ENCODE data around the gene LAP3. TPM values are rescaled to one million over a fixed set of nuclear protein-coding genes. Genes with fewer than 3 reads are reported as not detected.

The LAP3 gene
- total and polyA plus RNA-seq, 7 experiments from 2014 or later: 25.2 to 142 (median 49.6) TPM

- ChIA-PET POLR2A (interaction anchor here (0.5 to 0.6 kb wide), 2 partner anchors 28 to 39 kb away, joined by 3 read pairs; no protein-coding TSS in a partner anchor), CTCF (no interaction called here)
- Mint-ChIP-seq H3K9me3 (peaks cover 0 to 5% (median 0%) of the 10 kb centered on the region in 11 donors), H3K27me3 (no peaks in the 10 kb centered on the region), H3K4me3 (peak overlapping the region in 9 of 10 donors; percentile 14 to 80 (median 65)), H3K27ac (peak overlapping the region in 8 of 9 donors; percentile 20 to 80 (median 56)), H3K4me1 (peaks cover 27 to 63% (median 48%) of the 10 kb centered on the region in 7 donors), H3K36me3 (peaks cover 5 to 47% (median 31%) of the 10 kb centered on the region in 5 donors)
- H3K9me3 ChIP-seq (ENCODE audit: control insufficient read depth in 2 of 3, low read length in 3 of 3): no peaks in the 10 kb centered on the region
- peaks cover 19 to 31% of the 10 kb centered on the region in 2 donors for H3K4me1 ChIP-seq (ENCODE audit: control insufficient read depth in 2 of 2, insufficient read depth in 2 of 2, low read length in 2 of 2)
- peaks cover 11 to 67% (median 15%) of the 10 kb centered on the region in 3 experiments for H3K36me3 ChIP-seq (ENCODE audit: control insufficient read depth in 2 of 3, insufficient read depth in 3 of 3, low read length in 3 of 3)
- DNase-seq (no peak), ATAC-seq (no peak)
- no peak overlapping the region for H3K27ac ChIP-seq (ENCODE audit: low read depth, low read length)
- H3K27me3 ChIP-seq (ENCODE audit: control insufficient read depth in 2 of 2, insufficient read depth in 2 of 2, low read length in 2 of 2): no peaks in the 10 kb centered on the region
- no peak overlapping the region for H3K4me3 ChIP-seq (ENCODE audit: low read length)
- intact Hi-C loops (cut with micrococcal nuclease): loop anchor here in 1 of 2 donors (10.0 kb wide), 1 partner anchor 1394 kb away; the partner anchor contains the start of gene TAPT1
These were observed 41.9 kb downstream of the LAP3 start for GRCh38 chr4:17618926-17619325.

GRCh38 chr4:17619416-17620105, 42.6 kb downstream of the LAP3 start:
- no peak overlapping the region for H3K27ac ChIP-seq (ENCODE audit: low read depth, low read length)

DNA sequence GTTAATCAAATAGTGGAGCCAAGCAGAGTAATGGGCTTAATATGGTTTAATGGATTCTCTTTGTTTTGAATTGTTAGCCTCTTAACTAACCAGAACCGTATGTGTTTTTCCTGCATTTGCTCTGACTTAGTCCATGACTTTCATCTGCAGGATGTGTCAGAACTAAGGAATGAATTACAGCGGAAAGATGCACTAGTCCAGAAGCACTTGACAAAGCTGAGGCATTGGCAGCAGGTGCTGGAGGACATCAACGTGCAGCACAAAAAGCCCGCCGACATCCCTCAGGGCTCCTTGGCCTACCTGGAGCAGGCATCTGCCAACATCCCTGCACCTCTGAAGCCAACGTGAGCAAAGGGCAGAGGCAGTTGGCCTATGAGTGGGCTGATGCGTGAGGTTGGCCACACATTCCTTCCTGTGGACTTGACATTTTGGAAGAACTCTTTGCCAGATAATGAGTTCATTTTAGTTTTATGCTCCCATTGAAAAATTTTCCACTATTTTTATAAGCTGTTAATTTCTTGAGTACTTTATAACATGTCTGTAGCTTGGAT, 46.5 kb downstream of the LAP3 start:
- Histone ChIP-seq H3K27me3 (ENCODE audit: control insufficient read depth in 2 of 2, insufficient read depth in 2 of 2, low read length in 2 of 2) (no peaks in the 10 kb centered on the region), H3K36me3 (ENCODE audit: control insufficient read depth in 2 of 3, insufficient read depth in 3 of 3, low read length in 3 of 3) (peaks cover 27 to 92% (median 41%) of the 10 kb centered on the region in 3 experiments), H3K4me3 (ENCODE audit: low read length) (no peak overlapping the region), H3K4me1 (ENCODE audit: control insufficient read depth in 2 of 2, insufficient read depth in 2 of 2, low read length in 2 of 2) (peaks cover 0 to 7% of the 10 kb centered on the region in 2 donors), H3K9me3 (ENCODE audit: control insufficient read depth in 2 of 3, low read length in 3 of 3) (no peaks in the 10 kb centered on the region), H3K27ac (ENCODE audit: low read depth, low read length) (no peak overlapping the region)
- intact Hi-C loops (cut with micrococcal nuclease): no loop called here
- CTCF ChIA-PET: interaction anchor here (0.7 kb wide), 1 partner anchor 38 kb away, joined by 3 read pairs; no protein-coding TSS in a partner anchor
- Mint-ChIP-seq H3K27me3 (no peaks in the 10 kb centered on the region), H3K9me3 (no peaks in the 10 kb centered on the region), H3K27ac (no peak overlapping the region), H3K36me3 (peaks cover 19 to 65% (median 50%) of the 10 kb centered on the region in 5 donors), H3K4me3 (no peak overlapping the region), H3K4me1 (peaks cover 13 to 43% (median 34%) of the 10 kb centered on the region in 7 donors)
- POLR2A ChIA-PET: interaction anchor here (0.7 kb wide), 1 partner anchor 136 kb away, joined by 6 read pairs; no protein-coding TSS in a partner anchor
- ATAC-seq (no peak), DNase-seq (no peak)

More at GRCh38 chr4:17619416-17620105, 42.6 kb downstream of the LAP3 start:
- no peak overlapping the region for H3K4me3 ChIP-seq (ENCODE audit: low read length)
- DNase-seq (no peak), ATAC-seq (no peak)
- H3K4me1 Mint-ChIP-seq: peaks cover 33 to 63% (median 48%) of the 10 kb centered on the region in 7 donors
- intact Hi-C loops (cut with micrococcal nuclease): loop anchor here in 1 of 2 donors (10.0 kb wide), 1 partner anchor 1395 kb away; the partner anchor contains the start of gene TAPT1
- no peaks in the 10 kb centered on the region for H3K27me3 ChIP-seq (ENCODE audit: control insufficient read depth in 2 of 2, insufficient read depth in 2 of 2, low read length in 2 of 2)
- H3K4me1 ChIP-seq (ENCODE audit: control insufficient read depth in 2 of 2, insufficient read depth in 2 of 2, low read length in 2 of 2): peaks cover 19 to 31% of the 10 kb centered on the region in 2 donors
- peaks cover 0 to 5% (median 0%) of the 10 kb centered on the region in 11 donors for H3K9me3 Mint-ChIP-seq
- no peaks in the 10 kb centered on the region for H3K27me3 Mint-ChIP-seq
- POLR2A ChIA-PET: no interaction called here
- peaks cover 11 to 54% (median 35%) of the 10 kb centered on the region in 5 donors for H3K36me3 Mint-ChIP-seq
- H3K4me3 Mint-ChIP-seq: peak overlapping the region in 5 of 10 donors; percentile 52 to 80 (median 67)
- H3K36me3 ChIP-seq (ENCODE audit: control insufficient read depth in 2 of 3, insufficient read depth in 3 of 3, low read length in 3 of 3): peaks cover 17 to 72% (median 19%) of the 10 kb centered on the region in 3 experiments
- H3K9me3 ChIP-seq (ENCODE audit: control insufficient read depth in 2 of 3, low read length in 3 of 3): no peaks in the 10 kb centered on the region
- CTCF ChIA-PET: no interaction called here
- H3K27ac Mint-ChIP-seq: peak overlapping the region in 7 of 9 donors; percentile 29 to 80 (median 46)

GRCh38 chr4:17624821-17625220, 47.8 kb downstream of the LAP3 start:
- H3K27me3 Mint-ChIP-seq: no peaks in the 10 kb centered on the region
- H3K36me3 Mint-ChIP-seq: peaks cover 19 to 67% (median 41%) of the 10 kb centered on the region in 5 donors

DNA sequence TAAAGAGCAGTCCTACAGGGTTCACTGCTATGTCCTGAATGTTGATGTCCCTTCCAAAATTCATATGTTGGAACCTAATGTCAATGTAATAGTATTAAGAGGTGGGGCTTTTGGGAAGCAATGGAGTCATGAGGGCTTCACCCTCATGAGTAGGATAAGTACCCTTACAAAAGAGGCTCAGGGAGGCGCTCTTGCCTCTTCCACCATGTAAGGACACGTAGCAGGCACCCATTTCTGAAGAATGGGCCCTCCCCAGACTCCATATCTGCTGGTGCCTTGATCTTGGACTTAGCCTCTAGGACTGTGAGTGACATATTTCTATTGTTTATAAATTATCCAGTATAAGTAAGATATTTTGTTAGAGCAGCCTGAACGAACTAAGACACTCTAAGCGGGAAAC, 53.2 kb downstream of the LAP3 start:
- no peak for ATAC-seq
- no peak overlapping the region for H3K4me3 Mint-ChIP-seq
- H3K27ac ChIP-seq (ENCODE audit: low read depth, low read length): no peak overlapping the region
- H3K4me3 ChIP-seq (ENCODE audit: low read length): no peak overlapping the region
- ChIA-PET CTCF (no interaction called here), POLR2A (no interaction called here)
- H3K36me3 Mint-ChIP-seq: peaks cover 8 to 62% (median 29%) of the 10 kb centered on the region in 5 donors
- H3K27ac Mint-ChIP-seq: peak overlapping the region in 1 of 9 donors; percentile 31
- intact Hi-C loops (cut with micrococcal nuclease): no loop called here
- no peaks in the 10 kb centered on the region for H3K9me3 Mint-ChIP-seq
- peaks cover 5 to 24% (median 12%) of the 10 kb centered on the region in 7 donors for H3K4me1 Mint-ChIP-seq
- no peaks in the 10 kb centered on the region for H3K27me3 Mint-ChIP-seq
- H3K36me3 ChIP-seq (ENCODE audit: control insufficient read depth in 2 of 3, insufficient read depth in 3 of 3, low read length in 3 of 3): peaks cover 2 to 84% (median 32%) of the 10 kb centered on the region in 3 experiments
- DNase-seq: no peak
- no peaks in the 10 kb centered on the region for H3K27me3 ChIP-seq (ENCODE audit: control insufficient read depth in 2 of 2, insufficient read depth in 2 of 2, low read length in 2 of 2)
- no peaks in the 10 kb centered on the region for H3K4me1 ChIP-seq (ENCODE audit: control insufficient read depth in 2 of 2, insufficient read depth in 2 of 2, low read length in 2 of 2)
- no peaks in the 10 kb centered on the region for H3K9me3 ChIP-seq (ENCODE audit: control insufficient read depth in 2 of 3, low read length in 3 of 3)

More at GRCh38 chr4:17624821-17625220, 47.8 kb downstream of the LAP3 start:
- no peak for DNase-seq
- no peaks in the 10 kb centered on the region for H3K9me3 Mint-ChIP-seq
- Histone ChIP-seq H3K4me3 (ENCODE audit: low read length) (no peak overlapping the region), H3K4me1 (ENCODE audit: control insufficient read depth in 2 of 2, insufficient read depth in 2 of 2, low read length in 2 of 2) (no peaks in the 10 kb centered on the region), H3K9me3 (ENCODE audit: control insufficient read depth in 2 of 3, low read length in 3 of 3) (no peaks in the 10 kb centered on the region), H3K27ac (ENCODE audit: low read depth, low read length) (no peak overlapping the region), H3K36me3 (ENCODE audit: control insufficient read depth in 2 of 3, insufficient read depth in 3 of 3, low read length in 3 of 3) (peaks cover 27 to 94% (median 49%) of the 10 kb centered on the region in 3 experiments), H3K27me3 (ENCODE audit: control insufficient read depth in 2 of 2, insufficient read depth in 2 of 2, low read length in 2 of 2) (no peaks in the 10 kb centered on the region)
- peak overlapping the region in 2 of 9 donors; percentile 1 to 61 for H3K27ac Mint-ChIP-seq
- POLR2A ChIA-PET: no interaction called here
- intact Hi-C loops (cut with micrococcal nuclease): no loop called here
- H3K4me1 Mint-ChIP-seq: peaks cover 4 to 39% (median 28%) of the 10 kb centered on the region in 7 donors
- no peak for ATAC-seq
- CTCF ChIA-PET: no interaction called here
- H3K4me3 Mint-ChIP-seq: no peak overlapping the region

- no peak overlapping the region for H3K27ac ChIP-seq (ENCODE audit: low read depth, low read length)
- CTCF ChIA-PET: interaction anchor here (0.6 to 3.6 kb wide), 2 partner anchors 85 to 959 kb away, joined by 6 to 21 read pairs; no protein-coding TSS in a partner anchor
- Mint-ChIP-seq H3K4me3 (no peak overlapping the region), H3K36me3 (peaks cover 0 to 47% (median 16%) of the 10 kb centered on the region in 5 donors), H3K4me1 (peaks cover 2 to 12% (median 9%) of the 10 kb centered on the region in 7 donors), H3K9me3 (no peaks in the 10 kb centered on the region), H3K27me3 (no peaks in the 10 kb centered on the region), H3K27ac (no peak overlapping the region)
- H3K36me3 ChIP-seq (ENCODE audit: control insufficient read depth in 2 of 3, insufficient read depth in 3 of 3, low read length in 3 of 3): peaks cover 0 to 57% (median 14%) of the 10 kb centered on the region in 3 experiments
- intact Hi-C loops (cut with micrococcal nuclease): no loop called here
- H3K9me3 ChIP-seq (ENCODE audit: control insufficient read depth in 2 of 3, low read length in 3 of 3): no peaks in the 10 kb centered on the region
- no peaks in the 10 kb centered on the region for H3K4me1 ChIP-seq (ENCODE audit: control insufficient read depth in 2 of 2, insufficient read depth in 2 of 2, low read length in 2 of 2)
- POLR2A ChIA-PET: no interaction called here
- H3K27me3 ChIP-seq (ENCODE audit: control insufficient read depth in 2 of 2, insufficient read depth in 2 of 2, low read length in 2 of 2): no peaks in the 10 kb centered on the region
- ATAC-seq (no peak), DNase-seq (no peak)
- no peak overlapping the region for H3K4me3 ChIP-seq (ENCODE audit: low read length)
These were observed 56.6 kb downstream of the LAP3 start for GRCh38 chr4:17633600-17633999.
